K562 (cell line): ENCODE measurements around the gene SLC22A3. TPM values are rescaled to one million over a fixed set of nuclear protein-coding genes. Genes with fewer than 3 reads are reported as not detected.

Experiments used
- ATAC-seq: fragments of 200-7000 bp; cut with Tn5 transposase; 3 replicates; pipeline ENCODE4 v1.9.1; 2020; ENCODE audit warnings: moderate library complexity
- BruUV-seq: library from RNA; stranded (reverse); fragments of 400-500 nt; replicated peaks from 2 replicates; lab custom pipeline; 2021; lab: Mats Ljungman, UMichigan
- CTCF ChIA-PET: fragments of 300-600 bp; formaldehyde crosslinking; extraction: SDS; loops from one replicate; lab custom pipeline; 2021; ENCODE audit warnings: low intra/inter-chr PET ratio; lab: Yijun Ruan, JAX
- POLR2A ChIA-PET: fragments of 300-600, 350-650 bp; sonication (Branson Sonifier 250); formaldehyde crosslinking; extraction: SDS; loops from one replicate; lab custom pipeline; 2021; ENCODE audit warnings: antibody characterized with exemption, inconsistent platforms; lab: Yijun Ruan, JAX
- DNase-seq, 4 experiments: peaks; one replicate each; pipeline versions ENCODE4 v3.0.0 to v3.0.0-alpha.2; 2011 to 2018; ENCODE audit warnings: low spot score in 3 of 4, mixed read lengths in 3 of 4; ENCODE audit errors: extremely low read depth in 1 of 4
- FAIRE-seq: peaks from 2 replicates; lab custom pipeline; 2011; peaks lifted over from hg19 to GRCh38; lab: Jason Lieb, UNC
- H2AFZ ChIP-seq: 2 replicates; pipeline ENCODE4 v1.6.0; 2011; ENCODE audit warnings: low read depth, low read length, control low read depth, inconsistent platforms
- H3K27ac ChIP-seq: fragments of 200-600 bp; 3 replicates; pipeline ENCODE4 v1.8.0; 2011; ENCODE audit warnings: low read depth, mild to moderate bottlenecking, control low read depth, inconsistent platforms, low read length, moderate library complexity, mixed read lengths; ENCODE audit errors: extremely low read depth
- H3K27me3 ChIP-seq, 2 experiments: fragments of 300-600 bp in 1 of 2; 2 replicates in 1 of 2; 3 replicates in 1 of 2; pipeline versions ENCODE4 v1.6.0 to v1.8.0; 2011; ENCODE audit warnings: inconsistent platforms in 2 of 2, low read length in 2 of 2, mild to moderate bottlenecking in 1 of 2, mixed read lengths in 1 of 2, moderate library complexity in 1 of 2; ENCODE audit not compliant: control insufficient read depth in 2 of 2, insufficient read depth in 2 of 2
- H3K36me3 ChIP-seq: fragments of 300-600 bp; 3 replicates; pipeline ENCODE4 v1.8.0; 2011; ENCODE audit warnings: mild to moderate bottlenecking, low read length, inconsistent platforms; ENCODE audit not compliant: control insufficient read depth, insufficient read depth
- H3K4me1 ChIP-seq, 2 experiments: fragments of 200-600 bp in 1 of 2; replicated peaks in 1 of 2; 2 replicates in 1 of 2; 3 replicates in 1 of 2; pipeline versions ENCODE4 v1.5.1 to v1.8.0; 2011; ENCODE audit warnings: inconsistent platforms in 2 of 2, low read length in 2 of 2, mild to moderate bottlenecking in 1 of 2, mixed read lengths in 1 of 2, moderate library complexity in 1 of 2; ENCODE audit not compliant: control insufficient read depth in 2 of 2, insufficient read depth in 2 of 2
- H3K4me2 ChIP-seq: 2 replicates; pipeline ENCODE4 v1.6.1; 2011; ENCODE audit warnings: low read length, control low read depth, inconsistent platforms, mixed read lengths; ENCODE audit not compliant: insufficient read depth
- H3K4me3 ChIP-seq: fragments of 200-600 bp; sonication (generic), shearing (Covaris generic); 2 replicates; pipeline ENCODE4 v1.5.1; 2016; ENCODE audit warnings: control low read depth, inconsistent platforms
- H3K79me2 ChIP-seq: fragments of 200-600 bp; 3 replicates; pipeline ENCODE4 v1.8.0; 2011; ENCODE audit warnings: low read length, inconsistent platforms; ENCODE audit not compliant: control insufficient read depth, insufficient read depth
- H3K9ac ChIP-seq, 2 experiments: 2 replicates each; pipeline versions ENCODE4 v1.6.0 to v1.6.1; 2011; ENCODE audit warnings: low read depth in 2 of 2, low read length in 2 of 2, control low read depth in 1 of 2, inconsistent platforms in 1 of 2, mild to moderate bottlenecking in 1 of 2, mixed read lengths in 1 of 2; ENCODE audit not compliant: insufficient read depth in 1 of 2
- H3K9me1 ChIP-seq: one replicate; pipeline ENCODE4 v1.6.0; 2011; ENCODE audit warnings: inconsistent platforms, mild to moderate bottlenecking, low read length, moderate library complexity; ENCODE audit not compliant: control insufficient read depth, insufficient read depth
- H3K9me3 ChIP-seq: replicated peaks from 2 replicates; pipeline ENCODE4 v1.5.1; 2011; ENCODE audit warnings: low read depth, low read length, inconsistent platforms; ENCODE audit not compliant: control insufficient read depth, insufficient read depth
- H4K20me1 ChIP-seq: replicated peaks from 2 replicates; pipeline ENCODE4 v1.6.1; 2011; ENCODE audit warnings: low read length, inconsistent platforms, mixed read lengths; ENCODE audit not compliant: control insufficient read depth, insufficient read depth
- ZNF175 ChIP-seq: fragments of 200-800 bp; sonication (Bioruptor generic); IDR thresholded peaks from 2 replicates; pipeline ENCODE4 v1.6.1; 2016; ENCODE audit warnings: low read depth, mild to moderate bottlenecking, missing genetic modification characterization, missing compliant biosample characterization
- in situ Hi-C: fragments of 300-500 bp; cut with MboI; formaldehyde crosslinking; loops from 4 replicates; pipeline ENCODE4 v1.15.0; 2018; ENCODE audit warnings: inconsistent platforms, mixed read lengths
- intact Hi-C: fragments of 100-400 bp; cut with micrococcal nuclease; formaldehyde crosslinking; loops from 2 replicates; pipeline ENCODE4 v1.14.2; 2022
- polyA plus RNA-seq, 8 experiments: library from polyadenylated mRNA; depleted of rRNA in 4 of 8; stranded (reverse) in 5 of 8; unstranded in 3 of 8; fragments of >200 nt; fragmentation: Nextera tagmentation in 2 of 8; fragmentation: Illumina TruSeq in 1 of 8; extraction: Ambion mirVana in 2 of 8; extraction: Trizol in 1 of 8; gene quantifications; 2 replicates each; pipeline versions ENCODE4 v1.2.1 to v1.2.3, GENCODE V29; 2011 to 2014; ENCODE audit warnings: inconsistent platforms in 1 of 8, missing spikeins in 1 of 8
- total RNA-seq, 7 experiments: library from RNA; depleted of rRNA in 6 of 7; stranded (reverse); fragments of >200 nt in 6 of 7; fragmentation: Illumina TruSeq in 2 of 7; extraction: Trizol in 2 of 7; gene quantifications; 2 replicates each; pipeline versions ENCODE4 v1.2.1 to v1.2.3, GENCODE V29; 2011 to 2021; ENCODE audit warnings: low replicate concordance in 1 of 7
- TF ChIP-seq, protein P1 (sequence below): fragments of 450-650 bp; IDR thresholded peaks from one replicate; pipeline ENCODE4 v1.6.1; 2018; ENCODE audit warnings: mild to moderate bottlenecking, moderate library complexity; ENCODE audit not compliant: partially characterized antibody
- TF ChIP-seq, protein P2 (sequence below), 2 experiments: fragments of 450-650 bp; conservative IDR thresholded peaks; 2 replicates each; pipeline ENCODE4 v1.6.1; 2017; ENCODE audit warnings: mild to moderate bottlenecking in 2 of 2, moderate library complexity in 2 of 2

SLC22A3 gene
- total and polyA plus RNA-seq, 9 of the 15 experiments (the other 6 are each of a cell fraction or from before 2014, with no cell fraction given), result not detected

DNA sequence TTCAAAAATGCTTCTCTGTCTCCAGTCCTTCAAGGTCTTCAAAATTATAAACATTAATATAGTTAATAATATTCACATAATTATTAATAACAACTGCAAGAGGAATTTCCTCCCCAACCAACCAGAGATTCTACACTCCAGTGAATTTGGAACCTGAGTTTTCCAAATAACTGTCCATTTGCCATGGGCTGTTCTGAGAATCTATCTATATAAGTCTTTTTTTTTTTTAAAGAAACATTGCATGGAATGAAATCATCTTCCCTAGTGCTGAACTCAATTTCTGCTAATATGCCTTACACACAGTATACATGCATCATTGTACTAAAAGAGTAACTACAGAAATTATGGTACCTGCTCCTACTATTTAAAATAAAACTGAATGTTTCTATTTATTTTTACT is 113.9 kb downstream of the SLC22A3 start:
- Histone ChIP-seq H3K4me2 (no peak overlapping the region), H3K9ac (no peak overlapping the region), H3K9me1 (no peaks in the 10 kb centered on the region), H3K79me2 (no peaks in the 10 kb centered on the region), H3K4me1 (no peaks in the 10 kb centered on the region; a peak in 1 of 5 replicates), H3K9me3 (no peaks in the 10 kb centered on the region), H2AFZ (no peak overlapping the region), H3K4me3 (no peak overlapping the region), H4K20me1 (no peaks in the 10 kb centered on the region), H3K36me3 (no peaks in the 10 kb centered on the region), H3K27me3 (no peaks in the 10 kb centered on the region; a peak in 2 of 5 replicates), H3K27ac (no peak overlapping the region)
- ChIA-PET CTCF (no interaction called here), POLR2A (no interaction called here)
- TF ChIP-seq, protein P1, sequence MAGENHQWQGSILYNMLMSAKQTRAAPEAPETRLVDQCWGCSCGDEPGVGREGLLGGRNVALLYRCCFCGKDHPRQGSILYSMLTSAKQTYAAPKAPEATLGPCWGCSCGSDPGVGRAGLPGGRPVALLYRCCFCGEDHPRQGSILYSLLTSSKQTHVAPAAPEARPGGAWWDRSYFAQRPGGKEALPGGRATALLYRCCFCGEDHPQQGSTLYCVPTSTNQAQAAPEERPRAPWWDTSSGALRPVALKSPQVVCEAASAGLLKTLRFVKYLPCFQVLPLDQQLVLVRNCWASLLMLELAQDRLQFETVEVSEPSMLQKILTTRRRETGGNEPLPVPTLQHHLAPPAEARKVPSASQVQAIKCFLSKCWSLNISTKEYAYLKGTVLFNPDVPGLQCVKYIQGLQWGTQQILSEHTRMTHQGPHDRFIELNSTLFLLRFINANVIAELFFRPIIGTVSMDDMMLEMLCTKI, result no peak
- TF ChIP-seq, protein P2, sequence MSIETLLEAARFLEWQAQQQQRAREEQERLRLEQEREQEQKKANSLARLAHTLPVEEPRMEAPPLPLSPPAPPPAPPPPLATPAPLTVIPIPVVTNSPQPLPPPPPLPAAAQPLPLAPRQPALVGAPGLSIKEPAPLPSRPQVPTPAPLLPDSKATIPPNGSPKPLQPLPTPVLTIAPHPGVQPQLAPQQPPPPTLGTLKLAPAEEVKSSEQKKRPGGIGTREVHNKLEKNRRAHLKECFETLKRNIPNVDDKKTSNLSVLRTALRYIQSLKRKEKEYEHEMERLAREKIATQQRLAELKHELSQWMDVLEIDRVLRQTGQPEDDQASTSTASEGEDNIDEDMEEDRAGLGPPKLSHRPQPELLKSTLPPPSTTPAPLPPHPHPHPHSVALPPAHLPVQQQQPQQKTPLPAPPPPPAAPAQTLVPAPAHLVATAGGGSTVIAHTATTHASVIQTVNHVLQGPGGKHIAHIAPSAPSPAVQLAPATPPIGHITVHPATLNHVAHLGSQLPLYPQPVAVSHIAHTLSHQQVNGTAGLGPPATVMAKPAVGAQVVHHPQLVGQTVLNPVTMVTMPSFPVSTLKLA (conservative IDR thresholded peaks at IDR 0.05), result no peak
- TF ChIP-seq ZNF175 (CRISPR knock-in tag), result 0 out of 2 replicates have a peak, but pooled peaks have one; percentile 8
- BruUV-seq, result no TSS peak
- intact Hi-C loops (no loop called here), in situ Hi-C loops (no loop called here)
- ATAC-seq, result no peak
- FAIRE-seq, result no peak
- no peak for DNase-seq
